HCT116 (cell line): ENCODE data around the gene COL28A1. TPM values are rescaled to one million over a fixed set of nuclear protein-coding genes. Genes with fewer than 3 reads are reported as not detected.

Source experiments
- ATAC-seq: fragments of 200-7000 bp; cut with Tn5 transposase; 2 replicates; pipeline ENCODE4 v1.9.1; 2020; ENCODE audit warnings: mild to moderate bottlenecking, moderate library complexity
- BruUV-seq: library from RNA; stranded (reverse); fragments of 400-500 nt; replicated peaks from 2 replicates; lab custom pipeline; 2021; lab: Mats Ljungman, UMichigan
- CTCF ChIA-PET: fragments of 300-600 bp; sonication (Branson Sonifier 250); formaldehyde crosslinking; loops from one replicate; lab custom pipeline; 2021; ENCODE audit warnings: antibody characterized with exemption; lab: Charles Lee
- POLR2A ChIA-PET: fragments of 300-600, 350-600 bp; sonication (Branson Sonifier 250); formaldehyde crosslinking; loops from one replicate; lab custom pipeline; 2021; ENCODE audit warnings: antibody characterized with exemption; lab: Charles Lee
- RAD21 ChIA-PET, 2 experiments: fragments of 300-600 bp; sonication (Branson Sonifier 250); formaldehyde crosslinking; loops; one replicate each; lab custom pipeline; 2023; ENCODE audit warnings: low total read pairs in 2 of 2; ENCODE audit not compliant: uncharacterized antibody in 2 of 2, unreplicated experiment in 2 of 2, low non-redundant PET in 1 of 2; lab: Charles Lee
- DNase-seq: peaks from one replicate; pipeline ENCODE4 v3.0.0-alpha.2; 2010; ENCODE audit warnings: low read depth, low spot score
- H2AFZ ChIP-seq: fragments of 200-600 bp; shearing (Covaris generic), sonication (generic); 2 replicates; pipeline ENCODE4 v1.6.1; 2017; ENCODE audit warnings: low read depth, mixed run types, mixed read lengths, antibody characterized with exemption, low read length; ENCODE audit not compliant: poor library complexity, severe bottlenecking
- H3K27ac ChIP-seq: 2 replicates; pipeline ENCODE4 v1.5.1; 2012; ENCODE audit warnings: low read depth, low read length
- H3K27me3 ChIP-seq: fragments of 200-600 bp; sonication (generic); 2 replicates; pipeline ENCODE4 v1.6.1; 2016; ENCODE audit warnings: mixed run types, low read length, mixed read lengths; ENCODE audit not compliant: insufficient read depth
- H3K36me3 ChIP-seq, 2 experiments: fragments of 200-500 bp in 1 of 2; fragments of 200-600 bp in 1 of 2; sonication (Bioruptor generic) in 1 of 2; sonication (generic) in 1 of 2; 2 replicates each; pipeline versions ENCODE4 v1.5.1 to v1.6.1; 2014 to 2016; ENCODE audit warnings: low read length in 2 of 2, inconsistent platforms in 1 of 2, mixed read lengths in 1 of 2, mixed run types in 1 of 2; ENCODE audit not compliant: insufficient read depth in 2 of 2, control insufficient read depth in 1 of 2
- H3K4me1 ChIP-seq, 2 experiments: fragments of 200-600 bp in 1 of 2; sonication (generic) in 1 of 2; 2 replicates each; pipeline versions ENCODE4 v1.5.1 to v1.6.1; 2012 to 2017; ENCODE audit warnings: low read length in 2 of 2, inconsistent platforms in 1 of 2, mild to moderate bottlenecking in 1 of 2, mixed read lengths in 1 of 2, mixed run types in 1 of 2, moderate library complexity in 1 of 2; ENCODE audit not compliant: insufficient read depth in 2 of 2, control insufficient read depth in 1 of 2
- H3K4me2 ChIP-seq: fragments of 200-600 bp; sonication (generic); 2 replicates; pipeline ENCODE4 v1.6.1; 2017; ENCODE audit warnings: mixed run types, low read length, mixed read lengths
- H3K4me3 ChIP-seq, 2 experiments: fragments of 200-600 bp in 1 of 2; sonication (generic) in 1 of 2; replicated peaks in 1 of 2; 2 replicates each; pipeline ENCODE4 v1.5.1; 2011 to 2016; ENCODE audit warnings: low read length in 2 of 2, control low read depth in 1 of 2, low read depth in 1 of 2, mild to moderate bottlenecking in 1 of 2, mixed read lengths in 1 of 2, mixed run types in 1 of 2
- H3K79me2 ChIP-seq: fragments of 200-600 bp; sonication (generic); 2 replicates; pipeline ENCODE4 v1.6.1; 2017; ENCODE audit warnings: mild to moderate bottlenecking, mixed run types, low read length, moderate library complexity, mixed read lengths; ENCODE audit not compliant: insufficient read depth
- H3K9ac ChIP-seq: fragments of 200-600 bp; sonication (generic); 2 replicates; pipeline ENCODE4 v1.6.1; 2016; ENCODE audit warnings: low read length, mixed read lengths
- H3K9me2 ChIP-seq: fragments of 200-600 bp; sonication (generic), shearing (Covaris generic); 2 replicates; pipeline ENCODE4 v1.6.1; 2017; ENCODE audit warnings: mixed run types, mild to moderate bottlenecking, moderate library complexity; ENCODE audit not compliant: insufficient read depth
- H3K9me3 ChIP-seq, 2 experiments: fragments of 200-500 bp in 1 of 2; fragments of 200-600 bp in 1 of 2; sonication (Bioruptor generic) in 1 of 2; sonication (generic) in 1 of 2; 2 replicates each; pipeline ENCODE4 v1.6.1; 2014 to 2017; ENCODE audit warnings: low read length in 2 of 2, mixed read lengths in 2 of 2, inconsistent platforms in 1 of 2, low read depth in 1 of 2, mild to moderate bottlenecking in 1 of 2, mixed run types in 1 of 2, moderate library complexity in 1 of 2; ENCODE audit not compliant: control insufficient read depth in 1 of 2, insufficient read depth in 1 of 2
- H4K20me1 ChIP-seq: fragments of 200-600 bp; sonication (generic), shearing (Covaris generic); 2 replicates; pipeline ENCODE4 v1.6.1; 2017; ENCODE audit warnings: mixed run types, mild to moderate bottlenecking, moderate library complexity; ENCODE audit not compliant: insufficient read depth
- CBX3 ChIP-seq: IDR thresholded peaks from 2 replicates; pipeline ENCODE4 v1.6.1; 2012; ENCODE audit warnings: low read depth
- CEBPB ChIP-seq: IDR thresholded peaks from 2 replicates; pipeline ENCODE4 v1.6.1; 2012; ENCODE audit warnings: low read depth
- EZH2 ChIP-seq: fragments of 200-600 bp; sonication (generic); IDR thresholded peaks from 2 replicates; pipeline ENCODE4 v1.6.1; 2017; ENCODE audit warnings: antibody characterized with exemption, mixed run types
- EZH2phosphoT487 ChIP-seq: fragments of 200-600 bp; IDR thresholded peaks from 2 replicates; pipeline ENCODE4 v1.6.1; 2018; ENCODE audit warnings: antibody characterized with exemption, borderline replicate concordance
- FOSL1 ChIP-seq: IDR thresholded peaks from 2 replicates; pipeline ENCODE4 v1.6.1; 2012; ENCODE audit warnings: low read depth
- RAD21 ChIP-seq: IDR thresholded peaks from 2 replicates; pipeline ENCODE4 v1.6.1; 2012; ENCODE audit warnings: low read depth, mild to moderate bottlenecking
- SIN3A ChIP-seq: IDR thresholded peaks from 2 replicates; pipeline ENCODE4 v1.6.1; 2012; ENCODE audit warnings: low read depth
- SP1 ChIP-seq: IDR thresholded peaks from 2 replicates; pipeline ENCODE4 v1.6.1; 2012; ENCODE audit warnings: low read depth
- TCF7L2 ChIP-seq: IDR thresholded peaks from 2 replicates; pipeline ENCODE4 v1.7.0; 2011; ENCODE audit warnings: borderline replicate concordance, inconsistent platforms; ENCODE audit not compliant: insufficient read depth, insufficient read length; ENCODE audit errors: extremely low read depth
- YY1 ChIP-seq: IDR thresholded peaks from 2 replicates; pipeline ENCODE4 v1.6.1; 2011; ENCODE audit warnings: low read length, low read depth, moderate library complexity, mild to moderate bottlenecking; ENCODE audit not compliant: insufficient replicate concordance; ENCODE audit errors: extremely low read depth
- ZFX ChIP-seq: fragments of 450-650 bp; IDR thresholded peaks from 2 replicates; pipeline ENCODE4 v1.6.1; 2017
- ZNF274 ChIP-seq: fragments of 200-500 bp; sonication (Bioruptor generic); IDR thresholded peaks from 2 replicates; pipeline ENCODE4 v1.6.1; 2014; ENCODE audit warnings: mild to moderate bottlenecking, low read depth, low read length, inconsistent platforms
- intact Hi-C: fragments of 100-400 bp; cut with micrococcal nuclease; formaldehyde crosslinking; loops from 2 replicates; pipeline ENCODE4 v1.10.0; 2022
- total RNA-seq: library from RNA; stranded (reverse); gene quantifications from one replicate; pipeline ENCODE4 v1.2.1, GENCODE V29; 2021; ENCODE audit not compliant: unreplicated experiment
- TF ChIP-seq, protein P1 (sequence below): IDR thresholded peaks from 2 replicates; pipeline ENCODE4 v1.6.1; 2012
- TF ChIP-seq, protein P2 (sequence below): IDR thresholded peaks from 2 replicates; pipeline ENCODE4 v1.6.1; 2011; ENCODE audit warnings: mild to moderate bottlenecking, low read length, moderate library complexity; ENCODE audit not compliant: insufficient replicate concordance; ENCODE audit errors: extremely low read depth
- TF ChIP-seq, protein P3 (sequence below), 3 experiments: fragments of 200-600 bp in 1 of 3; sonication (generic) in 1 of 3; IDR thresholded peaks in 2 of 3; conservative IDR thresholded peaks in 1 of 3; 2 replicates each; pipeline ENCODE4 v1.5.1; 2012 to 2017; ENCODE audit warnings: low read depth in 2 of 3, low read length in 2 of 3, antibody characterized with exemption in 1 of 3, borderline replicate concordance in 1 of 3, control low read depth in 1 of 3, mild to moderate bottlenecking in 1 of 3, mixed read lengths in 1 of 3, mixed run types in 1 of 3, moderate library complexity in 1 of 3; ENCODE audit not compliant: insufficient read depth in 1 of 3
- TF ChIP-seq, protein P4 (sequence below): IDR thresholded peaks from 2 replicates; pipeline ENCODE4 v1.6.1; 2012; ENCODE audit warnings: low read depth
- TF ChIP-seq, protein P5 (sequence below): IDR thresholded peaks from 2 replicates; pipeline ENCODE4 v1.6.1; 2012

The COL28A1 gene
- total RNA-seq, 1 experiment from 2014 or later, result 0.12 TPM

DNA sequence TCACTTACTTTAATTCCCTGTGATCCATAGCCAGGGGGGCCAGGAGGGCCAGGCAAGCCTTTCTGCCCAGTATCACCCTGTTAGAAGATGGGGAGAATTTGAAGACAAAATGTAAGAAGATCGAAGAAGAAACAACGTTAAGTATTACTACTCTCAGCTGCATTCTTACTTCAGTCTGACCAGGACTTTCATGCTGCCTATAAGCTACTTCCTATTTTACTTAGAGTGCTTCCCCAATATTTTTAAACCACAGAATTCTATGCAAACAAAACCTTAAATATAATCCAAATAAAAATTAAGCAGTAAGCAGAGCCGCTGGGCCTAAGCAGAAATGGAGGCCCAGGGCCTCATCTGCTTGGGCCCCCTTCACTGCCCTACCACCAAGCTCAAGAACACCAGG is 117.8 kb downstream of the COL28A1 start (continued):
- TF ChIP-seq, protein P1, sequence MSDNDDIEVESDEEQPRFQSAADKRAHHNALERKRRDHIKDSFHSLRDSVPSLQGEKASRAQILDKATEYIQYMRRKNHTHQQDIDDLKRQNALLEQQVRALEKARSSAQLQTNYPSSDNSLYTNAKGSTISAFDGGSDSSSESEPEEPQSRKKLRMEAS, result no peak
- TF ChIP-seq TCF7L2 (no peak), FOSL1 (no peak)
- TF ChIP-seq, all 23 proteins: peak for 0

DNA sequence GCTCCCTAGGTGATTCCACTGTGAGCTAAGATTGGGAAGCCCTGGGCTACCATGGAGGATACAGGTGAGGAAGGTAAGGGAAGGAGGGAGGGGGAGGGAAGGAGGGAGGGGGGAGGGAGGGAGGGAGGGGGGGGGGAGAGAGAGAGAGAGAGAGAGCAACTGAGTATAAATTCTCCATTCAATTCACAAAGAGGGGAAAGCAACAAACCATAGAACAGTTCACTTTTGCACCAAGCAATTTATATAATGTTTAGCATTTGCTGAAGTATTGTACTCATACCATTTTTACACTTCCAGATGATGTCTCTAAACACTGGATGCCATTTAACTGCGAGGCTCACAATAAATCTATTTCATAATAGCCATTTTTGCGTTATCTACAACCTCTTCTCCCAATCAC is 118.3 kb downstream of the COL28A1 start:
- H3K27me3 ChIP-seq, result no peaks in the 10 kb centered on the region
- no peaks in the 10 kb centered on the region for H3K9me2 ChIP-seq
- H3K79me2 ChIP-seq, result no peaks in the 10 kb centered on the region
- H3K4me3 ChIP-seq, result no peak overlapping the region
- peaks cover 0 to 5% of the 10 kb centered on the region in 2 experiments; a peak in 1 of 4 replicates for H3K4me1 ChIP-seq
- H2AFZ ChIP-seq, result no peak overlapping the region
- intact Hi-C loops, result no loop called here
- ChIA-PET POLR2A (no interaction called here), RAD21 (no interaction called here), CTCF (no interaction called here)
- BruUV-seq, result no TSS peak
- H3K36me3 ChIP-seq, result no peaks in the 10 kb centered on the region
- H4K20me1 ChIP-seq, result no peaks in the 10 kb centered on the region
- H3K9me3 ChIP-seq, result no peaks in the 10 kb centered on the region
- DNase-seq (no peak), ATAC-seq (no peak)
- no peak overlapping the region for H3K27ac ChIP-seq
- no peak overlapping the region for H3K4me2 ChIP-seq
- H3K9ac ChIP-seq, result no peak overlapping the region
- TF ChIP-seq, protein P2, sequence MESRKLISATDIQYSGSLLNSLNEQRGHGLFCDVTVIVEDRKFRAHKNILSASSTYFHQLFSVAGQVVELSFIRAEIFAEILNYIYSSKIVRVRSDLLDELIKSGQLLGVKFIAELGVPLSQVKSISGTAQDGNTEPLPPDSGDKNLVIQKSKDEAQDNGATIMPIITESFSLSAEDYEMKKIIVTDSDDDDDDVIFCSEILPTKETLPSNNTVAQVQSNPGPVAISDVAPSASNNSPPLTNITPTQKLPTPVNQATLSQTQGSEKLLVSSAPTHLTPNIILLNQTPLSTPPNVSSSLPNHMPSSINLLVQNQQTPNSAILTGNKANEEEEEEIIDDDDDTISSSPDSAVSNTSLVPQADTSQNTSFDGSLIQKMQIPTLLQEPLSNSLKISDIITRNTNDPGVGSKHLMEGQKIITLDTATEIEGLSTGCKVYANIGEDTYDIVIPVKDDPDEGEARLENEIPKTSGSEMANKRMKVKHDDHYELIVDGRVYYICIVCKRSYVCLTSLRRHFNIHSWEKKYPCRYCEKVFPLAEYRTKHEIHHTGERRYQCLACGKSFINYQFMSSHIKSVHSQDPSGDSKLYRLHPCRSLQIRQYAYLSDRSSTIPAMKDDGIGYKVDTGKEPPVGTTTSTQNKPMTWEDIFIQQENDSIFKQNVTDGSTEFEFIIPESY, result no peak
- no peak for TF ChIP-seq CEBPB
- TF ChIP-seq SP1, result no peak
- TF ChIP-seq CBX3, result no peak
- TF ChIP-seq FOSL1, result no peak
- TF ChIP-seq, protein P1, result no peak
- TF ChIP-seq YY1, result no peak
- TF ChIP-seq, protein P3, sequence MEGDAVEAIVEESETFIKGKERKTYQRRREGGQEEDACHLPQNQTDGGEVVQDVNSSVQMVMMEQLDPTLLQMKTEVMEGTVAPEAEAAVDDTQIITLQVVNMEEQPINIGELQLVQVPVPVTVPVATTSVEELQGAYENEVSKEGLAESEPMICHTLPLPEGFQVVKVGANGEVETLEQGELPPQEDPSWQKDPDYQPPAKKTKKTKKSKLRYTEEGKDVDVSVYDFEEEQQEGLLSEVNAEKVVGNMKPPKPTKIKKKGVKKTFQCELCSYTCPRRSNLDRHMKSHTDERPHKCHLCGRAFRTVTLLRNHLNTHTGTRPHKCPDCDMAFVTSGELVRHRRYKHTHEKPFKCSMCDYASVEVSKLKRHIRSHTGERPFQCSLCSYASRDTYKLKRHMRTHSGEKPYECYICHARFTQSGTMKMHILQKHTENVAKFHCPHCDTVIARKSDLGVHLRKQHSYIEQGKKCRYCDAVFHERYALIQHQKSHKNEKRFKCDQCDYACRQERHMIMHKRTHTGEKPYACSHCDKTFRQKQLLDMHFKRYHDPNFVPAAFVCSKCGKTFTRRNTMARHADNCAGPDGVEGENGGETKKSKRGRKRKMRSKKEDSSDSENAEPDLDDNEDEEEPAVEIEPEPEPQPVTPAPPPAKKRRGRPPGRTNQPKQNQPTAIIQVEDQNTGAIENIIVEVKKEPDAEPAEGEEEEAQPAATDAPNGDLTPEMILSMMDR (IDR thresholded peaks at IDR 0.05 in 2 of 3, conservative IDR thresholded peaks at IDR 0.05 in 1 of 3; ENCODE audit: borderline replicate concordance in 1 of 3, insufficient read depth in 1 of 3, low read depth in 2 of 3, low read length in 2 of 3), result no peak
- no peak for TF ChIP-seq ZFX
- TF ChIP-seq, protein P4, sequence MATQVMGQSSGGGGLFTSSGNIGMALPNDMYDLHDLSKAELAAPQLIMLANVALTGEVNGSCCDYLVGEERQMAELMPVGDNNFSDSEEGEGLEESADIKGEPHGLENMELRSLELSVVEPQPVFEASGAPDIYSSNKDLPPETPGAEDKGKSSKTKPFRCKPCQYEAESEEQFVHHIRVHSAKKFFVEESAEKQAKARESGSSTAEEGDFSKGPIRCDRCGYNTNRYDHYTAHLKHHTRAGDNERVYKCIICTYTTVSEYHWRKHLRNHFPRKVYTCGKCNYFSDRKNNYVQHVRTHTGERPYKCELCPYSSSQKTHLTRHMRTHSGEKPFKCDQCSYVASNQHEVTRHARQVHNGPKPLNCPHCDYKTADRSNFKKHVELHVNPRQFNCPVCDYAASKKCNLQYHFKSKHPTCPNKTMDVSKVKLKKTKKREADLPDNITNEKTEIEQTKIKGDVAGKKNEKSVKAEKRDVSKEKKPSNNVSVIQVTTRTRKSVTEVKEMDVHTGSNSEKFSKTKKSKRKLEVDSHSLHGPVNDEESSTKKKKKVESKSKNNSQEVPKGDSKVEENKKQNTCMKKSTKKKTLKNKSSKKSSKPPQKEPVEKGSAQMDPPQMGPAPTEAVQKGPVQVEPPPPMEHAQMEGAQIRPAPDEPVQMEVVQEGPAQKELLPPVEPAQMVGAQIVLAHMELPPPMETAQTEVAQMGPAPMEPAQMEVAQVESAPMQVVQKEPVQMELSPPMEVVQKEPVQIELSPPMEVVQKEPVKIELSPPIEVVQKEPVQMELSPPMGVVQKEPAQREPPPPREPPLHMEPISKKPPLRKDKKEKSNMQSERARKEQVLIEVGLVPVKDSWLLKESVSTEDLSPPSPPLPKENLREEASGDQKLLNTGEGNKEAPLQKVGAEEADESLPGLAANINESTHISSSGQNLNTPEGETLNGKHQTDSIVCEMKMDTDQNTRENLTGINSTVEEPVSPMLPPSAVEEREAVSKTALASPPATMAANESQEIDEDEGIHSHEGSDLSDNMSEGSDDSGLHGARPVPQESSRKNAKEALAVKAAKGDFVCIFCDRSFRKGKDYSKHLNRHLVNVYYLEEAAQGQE, result no peak
- no peak for TF ChIP-seq TCF7L2
- no peak for TF ChIP-seq ZNF274
- no peak for TF ChIP-seq RAD21
- TF ChIP-seq SIN3A, result no peak
- TF ChIP-seq EZH2, result no peak
- TF ChIP-seq, protein P5, sequence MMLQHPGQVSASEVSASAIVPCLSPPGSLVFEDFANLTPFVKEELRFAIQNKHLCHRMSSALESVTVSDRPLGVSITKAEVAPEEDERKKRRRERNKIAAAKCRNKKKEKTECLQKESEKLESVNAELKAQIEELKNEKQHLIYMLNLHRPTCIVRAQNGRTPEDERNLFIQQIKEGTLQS, result no peak
- TF ChIP-seq EZH2phosphoT487, result no peak
